ENCODE results near the gene PBXIP1.

GRCh38 chr1:154912755-154913154, 43.1 kb downstream of the PBXIP1 start:
- TF ChIP-seq CTCF (IDR thresholded peaks at IDR 0.05) (no peak), POLR2A (IDR thresholded peaks at IDR 0.05) (no peak), POLR2AphosphoS5 (IDR thresholded peaks at IDR 0.05) (no peak)

Measured in suprapubic skin (tissue), 4 donors.